Body of pancreas (tissue), 4 donors: ENCODE results near the gene PKM.

ENCODE experiments used
- POLR2A ChIP-seq, 3 donors: fragments of 450-650 bp; IDR thresholded peaks; one replicate each; pipeline ENCODE4 v1.6.1; 2016; ENCODE audit warnings: antibody characterized with exemption in 3 of 3, mild to moderate bottlenecking in 2 of 3
- TF ChIP-seq, protein P1 (sequence below), 7 experiments: fragments of 450-650 bp in 4 of 7; fragments of 200-600 bp in 3 of 7; sonication (generic) in 3 of 7; IDR thresholded peaks; one replicate each; pipeline ENCODE4 v1.5.1; 2016 to 2019; ENCODE audit warnings: antibody characterized with exemption in 7 of 7

DNA sequence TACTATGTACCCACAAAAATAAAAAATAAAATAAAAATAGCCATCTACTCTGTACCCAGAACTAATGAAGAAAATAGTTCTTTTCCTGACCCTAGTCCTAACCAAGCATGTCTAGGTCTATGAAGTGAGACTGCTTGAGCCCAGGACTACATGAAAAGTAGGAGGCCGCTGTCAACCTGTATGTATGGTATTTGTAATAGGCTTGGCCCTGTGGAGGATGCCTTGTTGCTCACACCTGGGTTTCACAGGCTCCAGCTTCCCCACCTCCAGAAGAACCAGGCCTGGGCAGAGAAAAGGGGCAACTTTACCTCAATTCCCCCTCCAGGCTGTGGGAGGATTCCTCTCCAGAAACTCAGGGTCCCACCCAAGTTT lies 6.8 kb upstream of the PKM start:
- no peak for TF ChIP-seq POLR2A (IDR thresholded peaks at IDR 0.05)
- TF ChIP-seq, protein P1, sequence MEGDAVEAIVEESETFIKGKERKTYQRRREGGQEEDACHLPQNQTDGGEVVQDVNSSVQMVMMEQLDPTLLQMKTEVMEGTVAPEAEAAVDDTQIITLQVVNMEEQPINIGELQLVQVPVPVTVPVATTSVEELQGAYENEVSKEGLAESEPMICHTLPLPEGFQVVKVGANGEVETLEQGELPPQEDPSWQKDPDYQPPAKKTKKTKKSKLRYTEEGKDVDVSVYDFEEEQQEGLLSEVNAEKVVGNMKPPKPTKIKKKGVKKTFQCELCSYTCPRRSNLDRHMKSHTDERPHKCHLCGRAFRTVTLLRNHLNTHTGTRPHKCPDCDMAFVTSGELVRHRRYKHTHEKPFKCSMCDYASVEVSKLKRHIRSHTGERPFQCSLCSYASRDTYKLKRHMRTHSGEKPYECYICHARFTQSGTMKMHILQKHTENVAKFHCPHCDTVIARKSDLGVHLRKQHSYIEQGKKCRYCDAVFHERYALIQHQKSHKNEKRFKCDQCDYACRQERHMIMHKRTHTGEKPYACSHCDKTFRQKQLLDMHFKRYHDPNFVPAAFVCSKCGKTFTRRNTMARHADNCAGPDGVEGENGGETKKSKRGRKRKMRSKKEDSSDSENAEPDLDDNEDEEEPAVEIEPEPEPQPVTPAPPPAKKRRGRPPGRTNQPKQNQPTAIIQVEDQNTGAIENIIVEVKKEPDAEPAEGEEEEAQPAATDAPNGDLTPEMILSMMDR (IDR thresholded peaks at IDR 0.05), result no peak
